ENCODE results near the gene PAX9. TPM values are rescaled to one million over a fixed set of nuclear protein-coding genes. Genes with fewer than 3 reads are reported as not detected.
A peak's percentile ranks its signal among the peaks of the same experiment; 100 is the strongest.

The PAX9 gene
- total and polyA plus RNA-seq, 2 donors (not counting 1 experiment from before 2014, with no cell fraction given) = not detected

DNA sequence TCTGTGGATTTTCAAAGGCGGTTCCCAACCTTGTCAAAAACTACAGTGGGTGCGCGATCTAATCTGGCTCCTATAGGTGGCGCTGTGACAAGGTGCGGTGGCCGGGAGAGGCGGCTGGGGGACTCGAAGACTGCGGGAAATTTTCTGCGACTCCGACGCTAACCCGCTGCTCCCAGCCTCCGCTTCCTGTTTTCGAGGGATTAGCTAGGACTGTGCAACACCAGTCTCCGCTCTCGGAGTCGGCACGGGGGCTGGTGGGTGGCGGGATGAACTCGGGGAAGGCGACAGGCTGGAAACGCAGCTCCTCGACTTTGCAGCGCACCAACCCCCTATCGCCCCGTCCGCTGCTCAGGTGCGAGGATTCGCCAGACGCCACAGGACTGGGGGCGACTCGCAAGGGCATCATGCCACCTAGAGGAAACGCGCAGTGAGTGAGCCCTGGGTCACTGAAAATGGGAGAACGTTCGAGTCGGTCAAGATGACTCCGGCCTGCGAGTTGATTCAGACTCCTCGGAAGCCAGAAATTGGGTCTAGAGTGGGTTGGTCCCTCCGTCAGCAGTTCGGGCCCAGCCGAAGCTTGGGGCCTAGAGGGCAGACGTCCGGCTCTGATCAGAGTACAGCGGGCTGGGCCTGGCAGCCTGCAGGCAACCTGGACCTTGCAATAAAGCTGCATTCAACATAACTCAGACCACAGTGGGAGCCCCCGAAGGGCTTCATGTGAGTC, 5.5 kb upstream of the PAX9 start:
- Histone ChIP-seq H3K4me1 (ENCODE audit: control insufficient read depth in 2 of 2, insufficient read depth in 2 of 2, low read length in 2 of 2) (peaks cover 0 to 6% of the 10 kb centered on the region in 2 donors), H3K9ac (ENCODE audit: low read length) (no peak overlapping the region), H3K9me3 (ENCODE audit: control extremely low read depth in 1 of 3, control insufficient read depth in 2 of 3, insufficient read depth in 1 of 3, low read length in 2 of 3) (peaks cover 0 to 56% (median 0%) of the 10 kb centered on the region in 3 donors), H3K36me3 (replicated peaks in 1 of 2; ENCODE audit: control extremely low read depth in 1 of 2, control insufficient read depth in 1 of 2, extremely low read depth in 1 of 2, insufficient read depth in 2 of 2, low read length in 1 of 2) (no peaks in the 10 kb centered on the region), H3K4me3 (ENCODE audit: control extremely low read depth in 1 of 5, extremely low read depth in 1 of 5, insufficient read depth in 1 of 5, low read depth in 2 of 5, low read length in 4 of 5) (no peak overlapping the region), H3K79me2 (ENCODE audit: control insufficient read depth, insufficient read depth, low read length) (no peaks in the 10 kb centered on the region), H3K27me3 (replicated peaks in 1 of 4; ENCODE audit: control extremely low read depth in 1 of 4, control insufficient read depth in 3 of 4, insufficient read depth in 4 of 4, low read length in 3 of 4) (peaks cover 0 to 80% (median 55%) of the 10 kb centered on the region in 4 experiments), H3K4me2 (replicated peaks; ENCODE audit: low read depth, low read length, poor library complexity, severe bottlenecking) (no peak overlapping the region), H2AFZ (ENCODE audit: insufficient read depth, low read depth, low read length, poor library complexity, severe bottlenecking) (peak overlapping the region; percentile 28), H4K20me1 (ENCODE audit: control insufficient read depth, insufficient read depth, low read length, poor library complexity, severe bottlenecking) (no peaks in the 10 kb centered on the region), H3K27ac (ENCODE audit: low read length in 2 of 2) (no peak overlapping the region)
- 10% methylated on average over 48 of the region's 48 CpGs for WGBS (ENCODE audit: insufficient coverage)
- no peak for TF ChIP-seq EZH2 (IDR thresholded peaks at IDR 0.05; ENCODE audit: borderline replicate concordance, insufficient read depth, low read depth, low read length, poor library complexity, severe bottlenecking)
- TF ChIP-seq, protein P1, sequence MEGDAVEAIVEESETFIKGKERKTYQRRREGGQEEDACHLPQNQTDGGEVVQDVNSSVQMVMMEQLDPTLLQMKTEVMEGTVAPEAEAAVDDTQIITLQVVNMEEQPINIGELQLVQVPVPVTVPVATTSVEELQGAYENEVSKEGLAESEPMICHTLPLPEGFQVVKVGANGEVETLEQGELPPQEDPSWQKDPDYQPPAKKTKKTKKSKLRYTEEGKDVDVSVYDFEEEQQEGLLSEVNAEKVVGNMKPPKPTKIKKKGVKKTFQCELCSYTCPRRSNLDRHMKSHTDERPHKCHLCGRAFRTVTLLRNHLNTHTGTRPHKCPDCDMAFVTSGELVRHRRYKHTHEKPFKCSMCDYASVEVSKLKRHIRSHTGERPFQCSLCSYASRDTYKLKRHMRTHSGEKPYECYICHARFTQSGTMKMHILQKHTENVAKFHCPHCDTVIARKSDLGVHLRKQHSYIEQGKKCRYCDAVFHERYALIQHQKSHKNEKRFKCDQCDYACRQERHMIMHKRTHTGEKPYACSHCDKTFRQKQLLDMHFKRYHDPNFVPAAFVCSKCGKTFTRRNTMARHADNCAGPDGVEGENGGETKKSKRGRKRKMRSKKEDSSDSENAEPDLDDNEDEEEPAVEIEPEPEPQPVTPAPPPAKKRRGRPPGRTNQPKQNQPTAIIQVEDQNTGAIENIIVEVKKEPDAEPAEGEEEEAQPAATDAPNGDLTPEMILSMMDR (IDR thresholded peaks at IDR 0.05) = peak; percentile 16
- Mint-ChIP-seq H3K9me3 (ENCODE audit: insufficient read depth) (no peaks in the 10 kb centered on the region), H3K4me1 (peaks cover 7% of the 10 kb centered on the region), H3K27ac (no peak overlapping the region), H3K4me3 (peak overlapping the region; percentile 26), H3K27me3 (peaks cover 71% of the 10 kb centered on the region)
- intact Hi-C loops (cut with micrococcal nuclease) = no loop called here
- DNase-seq (no peak), ATAC-seq (ENCODE audit: low read depth) (no peak)
- ChIA-PET CTCF (no interaction called here), POLR2A (no interaction called here)

DNA sequence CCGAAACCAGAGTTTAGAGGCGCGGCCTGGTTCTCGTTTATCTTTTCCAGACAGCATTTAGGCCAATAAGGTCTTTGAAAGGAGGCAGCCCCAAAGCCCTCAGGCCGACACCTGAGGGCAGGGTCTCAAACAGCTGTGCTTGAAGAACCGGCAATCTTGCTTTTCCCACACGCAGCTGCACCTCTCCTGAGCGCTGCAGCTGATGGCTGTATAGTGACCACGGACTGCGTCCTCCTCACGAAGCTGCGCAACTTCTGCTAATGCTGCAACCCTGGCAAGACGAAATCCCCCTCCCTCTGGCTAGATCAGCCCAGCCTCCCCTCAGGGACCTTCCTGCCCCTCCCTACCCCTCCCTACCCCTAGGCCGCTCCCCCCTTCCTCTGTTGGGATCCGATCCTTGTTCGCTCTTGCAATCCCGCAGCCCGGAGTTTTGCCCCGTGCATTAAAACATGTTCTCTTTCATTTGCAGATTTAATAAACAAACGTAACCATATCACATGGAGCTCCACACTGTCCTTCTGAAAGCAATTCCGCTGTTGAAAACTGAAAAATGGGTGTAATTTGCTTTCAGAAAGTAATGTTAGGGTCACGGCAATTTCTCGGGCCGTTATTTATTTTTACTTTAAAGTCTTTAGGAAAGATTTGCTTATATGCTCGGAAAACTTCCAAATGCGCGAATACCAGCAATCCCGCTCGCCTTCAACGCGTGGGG, 4.8 kb upstream of the PAX9 start:
- POLR2A ChIA-PET = no interaction called here
- peaks cover 75% of the 10 kb centered on the region for H3K27me3 Mint-ChIP-seq
- no peaks in the 10 kb centered on the region for H3K79me2 ChIP-seq (ENCODE audit: control insufficient read depth, insufficient read depth, low read length)
- no peaks in the 10 kb centered on the region for H3K9me3 Mint-ChIP-seq (ENCODE audit: insufficient read depth)
- no peak overlapping the region for H3K4me3 Mint-ChIP-seq
- H3K4me3 ChIP-seq (ENCODE audit: control extremely low read depth in 1 of 5, extremely low read depth in 1 of 5, insufficient read depth in 1 of 5, low read depth in 2 of 5, low read length in 4 of 5) = no peak overlapping the region
- peak overlapping the region; percentile 28 for H2AFZ ChIP-seq (ENCODE audit: insufficient read depth, low read depth, low read length, poor library complexity, severe bottlenecking)
- ATAC-seq (ENCODE audit: low read depth) = no peak
- DNase-seq = no peak
- CTCF ChIA-PET = no interaction called here
- TF ChIP-seq, protein P1 (IDR thresholded peaks at IDR 0.05) = no peak
- no peak for TF ChIP-seq EZH2 (IDR thresholded peaks at IDR 0.05; ENCODE audit: borderline replicate concordance, insufficient read depth, low read depth, low read length, poor library complexity, severe bottlenecking)
- no peak overlapping the region for H3K27ac Mint-ChIP-seq
- H3K27ac ChIP-seq (ENCODE audit: low read length in 2 of 2) = no peak overlapping the region
- intact Hi-C loops (cut with micrococcal nuclease) = no loop called here
- H3K4me1 ChIP-seq (ENCODE audit: control insufficient read depth in 2 of 2, insufficient read depth in 2 of 2, low read length in 2 of 2) = peaks cover 0 to 9% of the 10 kb centered on the region in 2 donors
- H3K4me2 ChIP-seq (replicated peaks; ENCODE audit: low read depth, low read length, poor library complexity, severe bottlenecking) = no peak overlapping the region
- H3K9ac ChIP-seq (ENCODE audit: low read length) = no peak overlapping the region
- H3K9me3 ChIP-seq (ENCODE audit: control extremely low read depth in 1 of 3, control insufficient read depth in 2 of 3, insufficient read depth in 1 of 3, low read length in 2 of 3) = peaks cover 0 to 63% (median 0%) of the 10 kb centered on the region in 3 donors
- 8% methylated on average over 30 of the region's 31 CpGs for WGBS (ENCODE audit: insufficient coverage)
- no peaks in the 10 kb centered on the region for H4K20me1 ChIP-seq (ENCODE audit: control insufficient read depth, insufficient read depth, low read length, poor library complexity, severe bottlenecking)
- H3K36me3 ChIP-seq (replicated peaks in 1 of 2; ENCODE audit: control extremely low read depth in 1 of 2, control insufficient read depth in 1 of 2, extremely low read depth in 1 of 2, insufficient read depth in 2 of 2, low read length in 1 of 2) = no peaks in the 10 kb centered on the region
- H3K4me1 Mint-ChIP-seq = peaks cover 14% of the 10 kb centered on the region
- H3K27me3 ChIP-seq (replicated peaks in 1 of 4; ENCODE audit: control extremely low read depth in 1 of 4, control insufficient read depth in 3 of 4, insufficient read depth in 4 of 4, low read length in 3 of 4) = peaks cover 0 to 87% (median 56%) of the 10 kb centered on the region in 4 experiments
